Fibroblast of villous mesenchyme (primary cell): ENCODE measurements around the gene MGA. TPM values are rescaled to one million over a fixed set of nuclear protein-coding genes. Genes with fewer than 3 reads are reported as not detected.

Experiments used
- DNase-seq: peaks from one replicate; pipeline ENCODE4 v3.0.0-alpha.2; 2010; ENCODE audit warnings: low read depth
- H3K4me3 ChIP-seq: 2 replicates; pipeline ENCODE4 v1.5.1; 2011; ENCODE audit warnings: low read depth, mild to moderate bottlenecking, low read length
- total RNA-seq: library from RNA; depleted of rRNA; stranded (reverse); fragments of >200 nt; gene quantifications from 2 replicates; pipeline ENCODE4 v1.2.3, GENCODE V29; 2012
- TF ChIP-seq, protein P1 (sequence below): IDR thresholded peaks from 2 replicates; pipeline ENCODE4 v1.5.1; 2012; ENCODE audit warnings: low read depth, mild to moderate bottlenecking, low read length; ENCODE audit not compliant: insufficient read depth

The MGA gene
- total RNA-seq, 1 donor = 41.5 TPM

- DNase-seq = peak; percentile 42
- no peak overlapping the region for H3K4me3 ChIP-seq
- TF ChIP-seq, protein P1, sequence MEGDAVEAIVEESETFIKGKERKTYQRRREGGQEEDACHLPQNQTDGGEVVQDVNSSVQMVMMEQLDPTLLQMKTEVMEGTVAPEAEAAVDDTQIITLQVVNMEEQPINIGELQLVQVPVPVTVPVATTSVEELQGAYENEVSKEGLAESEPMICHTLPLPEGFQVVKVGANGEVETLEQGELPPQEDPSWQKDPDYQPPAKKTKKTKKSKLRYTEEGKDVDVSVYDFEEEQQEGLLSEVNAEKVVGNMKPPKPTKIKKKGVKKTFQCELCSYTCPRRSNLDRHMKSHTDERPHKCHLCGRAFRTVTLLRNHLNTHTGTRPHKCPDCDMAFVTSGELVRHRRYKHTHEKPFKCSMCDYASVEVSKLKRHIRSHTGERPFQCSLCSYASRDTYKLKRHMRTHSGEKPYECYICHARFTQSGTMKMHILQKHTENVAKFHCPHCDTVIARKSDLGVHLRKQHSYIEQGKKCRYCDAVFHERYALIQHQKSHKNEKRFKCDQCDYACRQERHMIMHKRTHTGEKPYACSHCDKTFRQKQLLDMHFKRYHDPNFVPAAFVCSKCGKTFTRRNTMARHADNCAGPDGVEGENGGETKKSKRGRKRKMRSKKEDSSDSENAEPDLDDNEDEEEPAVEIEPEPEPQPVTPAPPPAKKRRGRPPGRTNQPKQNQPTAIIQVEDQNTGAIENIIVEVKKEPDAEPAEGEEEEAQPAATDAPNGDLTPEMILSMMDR = no peak
Measured at GRCh38 chr15:41655716-41656115, 4.5 kb upstream of the MGA start.

DNA sequence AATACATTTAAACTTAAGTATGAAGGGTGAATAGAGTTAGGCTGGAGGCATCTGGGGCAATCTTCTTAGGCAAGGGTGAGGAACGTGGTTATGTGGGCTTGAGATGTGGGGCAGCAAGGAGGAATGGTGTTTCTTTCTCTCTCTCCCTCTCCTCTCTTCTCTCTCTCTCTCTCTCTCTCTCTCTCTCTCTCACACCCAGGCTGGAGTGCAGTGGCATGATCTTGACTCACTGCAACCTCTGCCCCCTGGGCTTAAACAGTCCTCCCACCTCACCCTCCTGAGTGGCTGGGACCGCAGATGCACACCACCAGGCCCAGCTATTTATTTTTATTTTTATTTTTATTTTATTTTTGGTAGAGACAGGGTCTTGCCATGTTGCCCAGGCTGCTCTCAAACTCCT lies 4.0 kb upstream of the MGA start:
- H3K4me3 ChIP-seq = no peak overlapping the region
- DNase-seq = peak; percentile 59
- TF ChIP-seq, protein P1 = no peak

- TF ChIP-seq, protein P1 = no peak
- no peak overlapping the region for H3K4me3 ChIP-seq
- no peak for DNase-seq
Measured at GRCh38 chr15:41658689-41659088, 1.5 kb upstream of the MGA start.

DNA sequence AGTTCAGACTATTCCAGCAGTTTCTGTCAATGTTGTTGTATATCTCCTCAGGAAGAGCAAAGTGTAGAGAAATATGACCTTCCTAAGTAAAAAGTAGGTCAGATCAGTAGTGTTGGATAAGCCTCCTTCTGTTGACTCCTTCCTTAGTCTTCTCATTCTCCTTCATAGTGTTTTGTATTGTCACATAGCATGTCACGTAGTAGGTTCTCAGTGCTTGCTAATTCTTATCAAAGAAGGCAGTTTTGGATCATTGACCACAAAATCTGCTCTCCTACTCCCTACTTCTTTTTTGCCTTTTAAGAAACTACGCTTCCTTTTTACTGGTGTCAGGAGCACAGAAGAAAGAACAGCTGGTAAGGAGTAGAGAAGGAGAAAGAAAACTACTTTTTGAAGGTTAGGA lies 1.0 kb upstream of the MGA start:
- TF ChIP-seq, protein P1 = no peak
- no peak for DNase-seq
- H3K4me3 ChIP-seq = peak overlapping the region; percentile 70

DNA sequence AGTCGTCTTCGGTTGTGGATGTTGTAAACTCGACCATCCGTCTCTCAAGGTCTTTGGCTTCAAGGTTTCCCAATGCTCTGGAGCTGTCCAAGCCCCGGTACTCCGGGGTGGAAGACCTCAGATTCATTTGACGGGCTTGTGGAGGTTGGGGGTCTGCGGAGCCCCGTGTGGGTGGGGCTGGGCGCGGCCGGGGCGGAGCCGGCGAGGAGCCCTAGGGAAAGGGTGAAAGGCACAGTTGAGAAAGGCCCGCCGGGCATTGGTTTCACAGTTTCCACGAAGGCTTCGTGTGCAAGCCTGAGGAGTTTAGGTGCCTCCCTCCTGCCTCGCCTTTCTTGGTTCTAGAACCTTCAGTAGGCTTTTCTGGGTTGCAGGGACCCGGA lies 360 bp upstream of the MGA start:
- TF ChIP-seq, protein P1 = no peak
- DNase-seq = peak; percentile 62
- H3K4me3 ChIP-seq = peak overlapping the region; percentile 70

DNA sequence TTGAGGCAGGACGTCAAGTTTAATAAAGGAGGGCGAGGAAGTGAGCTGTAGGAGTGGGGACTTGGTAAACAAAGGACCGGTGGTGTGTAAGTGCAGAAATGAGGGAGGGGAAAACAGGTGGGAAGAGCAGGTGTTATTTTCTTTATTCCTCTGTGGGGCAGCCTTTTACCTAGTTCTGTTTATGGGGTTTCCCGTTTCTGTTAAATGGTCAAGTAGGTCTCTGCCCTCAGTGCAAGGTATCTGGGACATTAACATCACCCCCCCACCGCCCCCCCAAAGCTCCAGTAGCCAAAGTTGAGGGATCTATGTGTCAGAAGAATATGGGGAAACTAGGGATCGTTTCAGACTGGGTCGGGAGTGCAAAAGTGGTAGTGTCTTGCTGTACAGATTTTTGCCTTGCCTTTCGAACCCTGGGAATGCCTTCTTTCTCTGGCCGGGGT lies 893 bp downstream of the MGA start:
- peak overlapping the region; percentile 70 for H3K4me3 ChIP-seq
- TF ChIP-seq, protein P1 = no peak
- no peak for DNase-seq

DNA sequence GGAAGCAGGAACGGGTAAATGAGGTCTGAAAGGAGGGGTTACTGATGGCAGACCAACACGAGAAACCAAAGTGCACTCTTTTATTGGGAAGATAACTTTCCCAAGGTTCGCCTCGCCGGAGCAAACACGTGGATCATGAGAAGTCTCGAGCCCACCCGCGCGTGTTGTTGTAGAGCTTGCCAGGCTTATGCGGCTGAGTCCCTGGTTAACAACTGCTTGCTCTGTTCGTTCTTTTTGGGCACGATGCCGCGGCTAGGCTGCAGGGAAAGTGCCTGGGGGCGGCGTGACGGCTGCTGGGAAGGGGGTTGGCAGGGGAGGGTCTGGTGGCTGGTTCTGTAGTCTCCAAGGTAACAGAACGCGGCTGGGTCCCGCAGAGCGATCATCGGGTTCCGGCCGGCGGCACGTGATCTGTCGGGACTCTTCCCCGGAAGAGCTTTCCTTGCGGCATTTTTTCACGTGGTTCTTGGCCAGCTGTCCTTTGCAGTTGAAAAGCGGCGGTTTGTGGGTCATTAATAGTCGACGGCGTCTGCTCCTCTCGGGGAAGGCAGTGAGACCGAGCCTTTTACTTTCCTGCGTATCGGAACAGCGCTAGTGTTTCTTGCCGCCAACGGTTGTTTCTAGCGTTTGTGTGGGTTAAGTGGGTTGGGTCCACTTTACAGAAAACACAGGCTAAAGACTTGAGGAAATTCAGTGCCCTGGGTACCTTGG lies 1.5 kb downstream of the MGA start:
- TF ChIP-seq, protein P1 = no peak

More for the DNA sequence above, 1.5 kb downstream of the MGA start:
- peak overlapping the region; percentile 70 for H3K4me3 ChIP-seq
- peak; percentile 90 for DNase-seq
